Stomach smooth muscle (tissue), 2 donors: ENCODE measurements around the gene SHLD1.

Experiments
- H3K27ac ChIP-seq: one replicate; pipeline ENCODE4 v1.7.0; 2013; ENCODE audit warnings: mild to moderate bottlenecking, low read length, inconsistent platforms
- H3K27me3 ChIP-seq, 2 donors: one replicate each; pipeline ENCODE4 v1.7.0; 2013; ENCODE audit warnings: low read length in 2 of 2; ENCODE audit not compliant: insufficient read depth in 2 of 2, control insufficient read depth in 1 of 2
- H3K36me3 ChIP-seq, 2 donors: one replicate each; pipeline ENCODE4 v1.7.0; 2013; ENCODE audit warnings: low read length in 2 of 2; ENCODE audit not compliant: control insufficient read depth in 2 of 2, insufficient read depth in 2 of 2
- H3K4me1 ChIP-seq: one replicate; pipeline ENCODE4 v1.7.0; 2013; ENCODE audit warnings: low read length; ENCODE audit not compliant: control insufficient read depth, insufficient read depth
- H3K4me3 ChIP-seq, 2 donors: one replicate each; pipeline ENCODE4 v1.7.0; 2013; ENCODE audit warnings: low read length in 2 of 2
- H3K9ac ChIP-seq, 2 donors: one replicate each; pipeline ENCODE4 v1.7.0; 2013; ENCODE audit warnings: low read length in 2 of 2, mild to moderate bottlenecking in 1 of 2
- H3K9me3 ChIP-seq, 2 donors: one replicate each; pipeline ENCODE4 v1.7.0; 2013; ENCODE audit warnings: low read length in 2 of 2; ENCODE audit not compliant: control insufficient read depth in 2 of 2
- donor health status: healthy.
- donor health status: Pancreatic carcinoma.

Gene SHLD1

DNA sequence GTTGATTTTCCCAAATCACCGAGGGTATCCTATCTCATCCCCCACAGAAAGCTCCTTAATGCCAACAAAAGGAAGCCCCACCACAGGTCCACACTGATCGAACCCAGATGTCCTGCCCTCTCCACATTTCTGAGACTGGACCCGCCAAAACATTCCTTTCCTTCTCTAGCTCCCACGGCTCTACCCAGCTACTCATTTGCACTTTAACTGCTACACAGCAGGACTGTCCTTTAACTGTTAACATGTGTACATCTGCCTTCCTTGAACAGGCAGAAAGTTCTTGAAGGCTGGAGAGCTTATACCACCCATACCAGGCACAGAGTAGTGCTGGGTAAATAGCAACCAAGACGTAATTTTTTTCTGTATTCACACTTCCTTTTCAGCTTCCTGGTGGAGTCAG, 131.5 kb downstream of the SHLD1 start:
- Histone ChIP-seq H3K4me3 (no peak overlapping the region), H3K9me3 (no peaks in the 10 kb centered on the region), H3K27me3 (no peaks in the 10 kb centered on the region), H3K27ac (no peak overlapping the region), H3K9ac (no peak overlapping the region), H3K36me3 (no peaks in the 10 kb centered on the region), H3K4me1 (no peaks in the 10 kb centered on the region)

GRCh38 chr20:5882166-5882565, 132.0 kb downstream of the SHLD1 start:
- H3K27me3 ChIP-seq: no peaks in the 10 kb centered on the region
- no peak overlapping the region for H3K27ac ChIP-seq
- H3K36me3 ChIP-seq: no peaks in the 10 kb centered on the region
- H3K9me3 ChIP-seq: no peaks in the 10 kb centered on the region
- H3K4me1 ChIP-seq: no peaks in the 10 kb centered on the region
- no peak overlapping the region for H3K4me3 ChIP-seq
- no peak overlapping the region for H3K9ac ChIP-seq

- no peaks in the 10 kb centered on the region for H3K27me3 ChIP-seq
- no peaks in the 10 kb centered on the region for H3K36me3 ChIP-seq
- no peaks in the 10 kb centered on the region for H3K9me3 ChIP-seq
- no peak overlapping the region for H3K9ac ChIP-seq
- no peak overlapping the region for H3K4me3 ChIP-seq
- no peaks in the 10 kb centered on the region for H3K4me1 ChIP-seq
- no peak overlapping the region for H3K27ac ChIP-seq
Observed at GRCh38 chr20:5884465-5885335, 134.5 kb downstream of the SHLD1 start.

DNA sequence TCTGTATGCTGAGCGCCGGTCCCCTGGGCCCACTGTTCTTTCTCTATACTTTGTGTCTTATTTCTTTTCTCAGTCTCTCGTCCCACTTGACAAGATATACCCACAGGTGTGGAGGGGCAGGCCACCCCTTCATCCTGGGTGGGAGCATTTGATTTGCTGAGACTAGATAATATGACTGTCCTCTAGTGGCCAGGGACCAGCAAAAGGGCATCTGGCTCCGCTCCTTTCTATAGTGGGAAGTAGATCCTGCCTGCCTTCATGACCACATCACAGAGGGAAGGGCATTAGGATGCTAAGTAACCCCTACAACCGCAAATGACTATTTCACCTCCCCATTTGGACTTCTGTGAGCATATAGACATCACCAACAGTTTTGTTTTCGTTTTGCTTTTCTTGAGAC, 135.7 kb downstream of the SHLD1 start:
- H3K4me1 ChIP-seq: no peaks in the 10 kb centered on the region
- no peak overlapping the region for H3K27ac ChIP-seq
- no peaks in the 10 kb centered on the region for H3K36me3 ChIP-seq
- no peaks in the 10 kb centered on the region for H3K9me3 ChIP-seq
- H3K27me3 ChIP-seq: no peaks in the 10 kb centered on the region
- no peak overlapping the region for H3K4me3 ChIP-seq
- H3K9ac ChIP-seq: no peak overlapping the region

DNA sequence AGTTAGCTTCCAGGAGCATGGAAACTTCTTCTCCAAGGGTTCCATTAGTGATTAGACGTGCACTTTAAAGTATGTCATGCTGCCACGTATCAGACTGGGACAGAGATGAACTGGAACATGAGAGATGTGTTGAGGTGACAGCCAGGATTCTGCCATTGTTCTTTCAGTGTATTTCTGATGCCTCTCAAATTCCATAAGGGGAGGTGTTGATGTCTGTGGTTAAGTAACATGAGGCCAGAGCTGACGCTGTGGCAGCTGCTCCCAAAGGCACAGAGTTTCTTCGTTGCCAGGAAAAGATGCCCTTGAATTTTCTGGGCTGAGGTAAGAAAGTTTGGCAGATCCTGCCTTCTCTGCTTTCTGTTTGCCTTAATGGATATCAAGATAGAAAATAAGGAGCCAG, 136.6 kb downstream of the SHLD1 start:
- Histone ChIP-seq H3K27ac (no peak overlapping the region), H3K36me3 (no peaks in the 10 kb centered on the region), H3K4me1 (no peaks in the 10 kb centered on the region), H3K9ac (no peak overlapping the region), H3K9me3 (no peaks in the 10 kb centered on the region), H3K4me3 (no peak overlapping the region), H3K27me3 (no peaks in the 10 kb centered on the region)

GRCh38 chr20:5887386-5887785, 137.2 kb downstream of the SHLD1 start:
- no peak overlapping the region for H3K4me3 ChIP-seq
- H3K36me3 ChIP-seq: no peaks in the 10 kb centered on the region
- no peak overlapping the region for H3K9ac ChIP-seq
- H3K27me3 ChIP-seq: no peaks in the 10 kb centered on the region
- H3K4me1 ChIP-seq: no peaks in the 10 kb centered on the region
- no peak overlapping the region for H3K27ac ChIP-seq
- H3K9me3 ChIP-seq: no peaks in the 10 kb centered on the region

- no peaks in the 10 kb centered on the region for H3K4me1 ChIP-seq
- no peak overlapping the region for H3K4me3 ChIP-seq
- H3K27ac ChIP-seq: no peak overlapping the region
- no peaks in the 10 kb centered on the region for H3K27me3 ChIP-seq
- no peaks in the 10 kb centered on the region for H3K36me3 ChIP-seq
- H3K9ac ChIP-seq: no peak overlapping the region
- no peaks in the 10 kb centered on the region for H3K9me3 ChIP-seq
Observed at GRCh38 chr20:5888041-5888440, 137.8 kb downstream of the SHLD1 start.

- H3K27ac ChIP-seq: no peak overlapping the region
- H3K9ac ChIP-seq: no peak overlapping the region
- no peak overlapping the region for H3K4me3 ChIP-seq
Observed at GRCh38 chr20:5890773-5891441, 140.7 kb downstream of the SHLD1 start.

GRCh38 chr20:5893052-5893451, 142.9 kb downstream of the SHLD1 start:
- H3K9ac ChIP-seq: no peak overlapping the region
- no peak overlapping the region for H3K27ac ChIP-seq
- no peak overlapping the region for H3K4me3 ChIP-seq
- H3K27me3 ChIP-seq: peaks cover 0 to 4% of the 10 kb centered on the region in 2 donors
- no peaks in the 10 kb centered on the region for H3K4me1 ChIP-seq
- peaks cover 2% of the 10 kb centered on the region in 2 donors for H3K9me3 ChIP-seq
- H3K36me3 ChIP-seq: no peaks in the 10 kb centered on the region

More at GRCh38 chr20:5890773-5891441, 140.7 kb downstream of the SHLD1 start:
- Histone ChIP-seq H3K4me1 (no peaks in the 10 kb centered on the region), H3K36me3 (no peaks in the 10 kb centered on the region), H3K27me3 (no peaks in the 10 kb centered on the region), H3K9me3 (peaks cover 0 to 2% of the 10 kb centered on the region in 2 donors)

DNA sequence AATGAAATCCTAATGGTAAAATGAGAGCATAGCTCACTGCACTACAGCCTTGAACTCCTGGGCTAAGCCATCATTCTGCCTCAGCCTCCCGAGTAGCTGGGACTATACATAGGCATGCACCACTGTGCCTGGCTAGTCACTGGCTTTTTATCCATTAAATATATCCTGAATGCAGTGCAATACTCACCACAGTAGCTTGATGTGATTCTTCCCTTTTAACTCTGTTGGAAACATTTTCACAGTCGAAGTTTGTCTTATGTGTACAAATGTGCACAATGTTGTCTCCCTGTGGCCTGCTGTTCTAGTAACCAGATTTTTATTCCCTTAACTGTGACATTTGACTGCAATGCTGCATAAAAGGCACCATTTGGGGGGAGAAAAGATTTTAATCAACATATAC, 143.4 kb downstream of the SHLD1 start:
- peaks cover 0 to 4% of the 10 kb centered on the region in 2 donors for H3K27me3 ChIP-seq
- peaks cover 2% of the 10 kb centered on the region in 2 donors for H3K9me3 ChIP-seq
- H3K27ac ChIP-seq: no peak overlapping the region
- H3K4me1 ChIP-seq: no peaks in the 10 kb centered on the region
- H3K9ac ChIP-seq: no peak overlapping the region
- no peaks in the 10 kb centered on the region for H3K36me3 ChIP-seq
- no peak overlapping the region for H3K4me3 ChIP-seq

DNA sequence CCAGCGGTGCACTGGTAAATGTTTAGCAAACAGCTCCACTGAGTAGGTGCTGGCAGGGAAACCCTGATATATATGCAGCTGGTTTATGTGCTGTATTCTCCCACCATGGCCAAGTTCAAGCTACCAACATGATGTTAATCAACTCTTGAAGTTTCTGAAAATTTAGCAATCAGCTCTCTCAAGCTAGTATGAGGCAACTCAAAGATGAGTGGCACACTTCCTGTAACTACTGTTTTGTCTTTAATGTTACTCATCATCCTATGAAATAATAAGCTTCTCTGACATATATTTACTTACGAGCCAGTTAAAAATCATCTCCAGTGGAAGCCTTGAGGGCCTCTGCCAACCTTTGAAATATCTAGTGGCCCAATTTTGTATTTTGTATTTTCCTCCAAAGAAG, 145.4 kb downstream of the SHLD1 start:
- peaks cover 2% of the 10 kb centered on the region in 2 donors for H3K9me3 ChIP-seq
- peaks cover 0 to 4% of the 10 kb centered on the region in 2 donors for H3K27me3 ChIP-seq
- no peak overlapping the region for H3K27ac ChIP-seq
- H3K36me3 ChIP-seq: no peaks in the 10 kb centered on the region
- H3K4me1 ChIP-seq: no peaks in the 10 kb centered on the region
- H3K4me3 ChIP-seq: no peak overlapping the region
- no peak overlapping the region for H3K9ac ChIP-seq
